RPMI8226 (cell line): ENCODE data around the gene CNKSR3.
"Not testable (repeated sequence)": the region's sequence is repeated elsewhere in the genome, so short reads cannot be mapped to it uniquely, and the experiment has no call there.

Experiments used
- DNase-seq: peaks from one replicate; pipeline ENCODE4 v3.0.0-alpha.2; 2015

The CNKSR3 gene

DNA sequence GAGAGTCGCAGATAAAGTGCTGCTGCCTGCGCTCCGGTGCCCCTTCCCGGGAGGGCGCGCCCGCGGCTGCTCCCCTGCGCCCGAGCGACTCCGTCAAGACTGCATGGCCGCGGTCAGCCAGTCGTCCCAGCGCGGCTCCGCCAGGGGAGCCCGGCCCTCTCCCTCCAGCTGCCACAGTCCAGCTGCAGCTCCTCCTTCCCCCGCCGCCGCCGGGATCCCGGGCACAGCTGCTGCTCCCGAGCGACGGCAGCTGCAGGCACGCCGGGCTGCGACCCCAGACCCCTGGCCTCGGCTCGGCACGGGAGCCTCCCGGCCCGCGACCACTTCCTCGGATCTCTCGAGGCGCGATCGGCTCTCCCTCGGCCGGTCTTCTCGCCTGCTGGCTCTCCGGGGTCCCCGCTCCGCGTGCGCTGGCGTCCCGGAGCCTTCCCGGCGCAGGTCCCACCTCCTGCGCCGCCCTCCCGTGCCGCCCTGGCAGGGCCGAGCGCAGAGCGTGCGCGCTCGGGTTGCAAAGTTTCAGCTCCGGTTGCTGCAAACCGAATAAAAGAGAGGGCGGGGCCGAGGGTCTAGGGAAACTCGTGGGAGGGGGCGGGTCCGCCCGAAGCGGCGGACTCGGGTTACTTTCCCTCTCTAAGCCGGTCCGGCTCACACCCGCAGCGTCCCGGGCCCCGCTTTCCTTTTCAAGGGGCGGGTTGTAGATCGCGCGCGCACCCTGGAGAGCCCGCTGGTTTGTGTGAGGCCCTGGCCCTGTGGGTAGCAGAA lies at the start of gene CNKSR3:
Gene CNKSR3 (minus strand): TSS at position 542 of the 762 bp plus-strand sequence. CDS start 571 bp downstream, outside the sequence.
- DNase-seq: peak; percentile 59

- DNase-seq: no peak
These were observed 48.5 kb upstream of the CNKSR3 start for GRCh38 chr6:154558984-154559383.

- no peak for DNase-seq
These were observed 48.0 kb upstream of the CNKSR3 start for GRCh38 chr6:154558513-154558912.

GRCh38 chr6:154555073-154555677 lies 44.7 kb upstream of the CNKSR3 start:
- no peak for DNase-seq

GRCh38 chr6:154554491-154554890 lies 44.0 kb upstream of the CNKSR3 start:
- DNase-seq: no peak

- DNase-seq: no peak
These were observed 40.3 kb upstream of the CNKSR3 start for GRCh38 chr6:154550779-154551178.

DNA sequence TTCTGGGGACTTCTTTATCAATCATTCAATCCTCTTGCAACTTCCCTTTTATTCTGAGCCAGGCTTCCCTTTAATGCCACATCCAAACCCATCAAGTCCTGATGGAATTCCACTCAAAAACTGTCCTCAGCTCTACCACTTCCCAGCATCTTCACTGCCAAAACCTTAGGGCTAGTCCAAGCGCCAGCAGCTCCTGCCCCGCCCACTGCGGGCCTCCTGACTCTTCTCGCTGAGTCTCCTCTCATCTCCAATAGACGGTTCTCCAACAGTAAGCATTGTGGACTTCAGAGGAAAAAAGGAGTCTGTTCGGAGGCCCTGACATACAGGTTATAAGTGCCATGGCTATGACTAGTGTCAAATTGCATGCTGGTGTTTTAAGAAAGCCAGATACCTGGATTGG lies 38.7 kb upstream of the CNKSR3 start:
- DNase-seq: no peak

- peak; percentile 33 for DNase-seq
These were observed 37.8 kb upstream of the CNKSR3 start for GRCh38 chr6:154548130-154548830.

GRCh38 chr6:154543628-154544027 lies 33.1 kb upstream of the CNKSR3 start:
- DNase-seq: no peak

DNA sequence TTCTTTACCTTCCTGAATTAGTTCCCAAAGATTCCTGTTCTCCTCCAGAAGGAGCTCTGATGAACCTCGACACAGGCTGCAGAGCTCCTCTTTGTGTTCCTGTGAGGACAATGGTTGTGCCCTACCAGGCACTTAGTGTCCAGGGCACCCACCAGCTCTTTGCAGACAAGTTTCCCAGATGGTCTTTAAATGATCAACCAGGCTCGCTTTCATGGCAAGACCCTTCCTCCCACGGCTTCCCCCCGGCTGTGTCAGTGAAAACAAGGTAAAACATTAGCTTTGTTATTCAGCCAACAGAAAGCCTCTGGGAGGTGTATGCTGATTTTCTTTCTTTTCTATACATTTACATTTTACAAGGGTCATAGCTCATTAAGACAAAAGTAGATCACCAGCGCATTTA lies 32.3 kb upstream of the CNKSR3 start:
- no peak for DNase-seq

DNA sequence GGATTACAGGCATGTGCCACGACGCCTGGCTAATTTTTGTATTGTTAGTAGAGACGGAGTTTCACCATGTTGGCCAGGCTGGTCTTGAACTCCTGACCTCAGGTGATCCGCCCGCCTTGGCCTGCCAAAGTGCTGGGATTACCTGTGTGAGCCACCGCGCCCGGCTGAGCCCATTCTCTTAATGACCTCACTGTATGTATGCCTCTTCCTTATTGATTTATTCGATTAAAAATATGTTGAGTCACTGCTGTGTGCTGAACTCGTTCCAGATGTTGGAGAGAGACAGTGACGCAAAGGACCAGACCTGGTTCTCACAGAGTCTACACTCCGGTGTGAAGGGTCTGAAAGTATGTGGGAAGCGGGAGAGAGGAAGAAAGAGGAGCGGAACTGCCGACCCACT lies 31.4 kb upstream of the CNKSR3 start:
- DNase-seq: not testable (repeated sequence)

- DNase-seq: no peak
These were observed 29.2 kb upstream of the CNKSR3 start for GRCh38 chr6:154539593-154540269.

GRCh38 chr6:154538640-154539191 lies 28.2 kb upstream of the CNKSR3 start:
- DNase-seq: no peak

GRCh38 chr6:154537511-154538325 lies 27.2 kb upstream of the CNKSR3 start:
- no peak for DNase-seq

DNA sequence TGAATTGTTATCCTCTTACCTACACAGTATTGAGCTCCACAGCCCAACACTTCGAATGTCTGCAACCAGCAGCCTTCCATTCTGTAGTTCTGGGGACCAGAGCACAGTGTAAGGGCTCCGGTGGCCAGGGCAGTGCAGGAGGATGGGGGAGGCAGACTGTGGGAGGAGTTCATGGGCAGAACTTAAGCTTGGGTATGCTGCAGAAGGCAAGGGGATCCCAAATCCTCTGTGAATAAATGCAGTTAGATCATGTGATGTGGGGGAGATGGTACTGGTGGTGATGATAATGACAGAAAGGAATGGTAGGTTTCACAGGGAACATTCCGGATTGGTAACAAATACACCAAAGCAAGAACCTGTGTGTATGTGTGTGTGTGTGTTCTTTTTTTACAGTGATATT lies 26.5 kb upstream of the CNKSR3 start:
- no peak for DNase-seq

DNA sequence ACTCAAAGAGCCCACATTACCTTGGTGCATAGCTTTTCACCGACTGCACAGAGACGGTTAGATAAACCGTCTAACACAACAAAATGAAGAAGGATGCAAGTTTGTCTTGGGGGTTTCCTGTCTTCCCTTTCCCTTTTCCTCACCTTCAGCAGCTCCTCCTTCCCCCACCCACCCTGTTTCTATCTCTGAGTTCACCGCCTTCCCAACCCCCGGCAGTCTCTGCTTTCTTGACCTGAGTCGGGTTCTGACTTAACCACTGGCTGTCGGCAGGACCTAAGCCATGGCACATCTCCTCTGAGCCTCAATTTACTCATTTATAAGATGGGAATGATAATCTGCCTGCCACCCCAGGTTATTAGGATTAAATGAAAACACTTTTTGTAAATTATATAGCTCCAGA lies 25.8 kb upstream of the CNKSR3 start:
- DNase-seq: no peak

DNA sequence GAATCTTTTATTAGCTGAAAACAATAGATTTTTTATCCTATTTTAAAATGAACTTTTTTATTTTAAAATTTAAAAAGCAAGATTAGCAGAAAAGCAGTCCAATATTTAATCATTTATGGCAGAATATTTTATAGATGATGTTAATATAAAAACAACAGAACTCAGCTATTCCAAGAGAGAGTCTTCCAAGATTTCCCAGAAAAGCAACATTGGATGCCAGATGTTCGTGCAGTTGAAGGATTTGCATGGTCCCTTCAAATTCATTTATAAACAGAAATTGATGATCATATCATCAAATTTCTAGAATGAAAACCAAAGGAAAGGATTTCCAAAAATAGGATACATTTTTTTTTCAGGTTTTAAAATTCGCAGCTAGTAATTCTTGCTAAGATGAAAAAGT lies 25.4 kb upstream of the CNKSR3 start:
- DNase-seq: no peak

- DNase-seq: no peak
These were observed 24.7 kb upstream of the CNKSR3 start for GRCh38 chr6:154535147-154535546.

DNA sequence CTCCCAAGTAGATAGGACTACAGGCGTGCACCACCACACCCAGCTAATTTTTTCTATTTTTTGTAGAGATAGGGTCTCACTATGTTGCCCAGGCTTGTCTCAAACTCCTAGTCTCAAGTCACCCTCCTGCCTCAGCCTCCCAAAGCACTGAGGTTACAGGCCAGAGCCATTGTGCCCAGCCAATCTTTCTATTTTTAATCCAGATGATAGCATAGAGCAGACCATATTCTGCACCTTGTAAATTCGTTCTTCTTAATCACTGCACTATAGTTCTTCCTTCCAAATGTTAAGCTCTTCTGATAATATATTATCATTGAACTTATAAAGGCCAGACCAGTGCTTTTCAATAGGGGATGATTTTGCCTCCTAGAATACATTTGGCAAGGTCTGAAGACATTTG lies 24.0 kb upstream of the CNKSR3 start:
- no peak for DNase-seq

DNA sequence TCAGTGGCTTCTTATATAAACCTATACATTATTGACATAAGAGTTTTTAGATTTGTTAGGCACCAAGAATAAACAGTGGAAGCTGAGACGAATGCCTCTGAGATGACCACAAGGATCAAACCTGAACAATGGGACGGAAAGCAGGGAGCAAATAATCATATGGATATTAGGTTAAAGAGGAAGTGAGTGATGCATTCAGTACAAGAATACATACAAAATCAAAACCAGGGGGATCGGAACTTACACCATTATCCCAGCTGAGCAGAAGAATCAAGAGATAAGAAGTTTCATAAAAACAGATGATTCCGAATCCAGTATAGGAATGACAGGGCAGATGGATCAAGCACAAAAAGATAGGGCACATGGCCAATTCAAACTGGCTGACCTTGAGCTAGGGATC lies 21.9 kb upstream of the CNKSR3 start:
- no peak for DNase-seq

DNA sequence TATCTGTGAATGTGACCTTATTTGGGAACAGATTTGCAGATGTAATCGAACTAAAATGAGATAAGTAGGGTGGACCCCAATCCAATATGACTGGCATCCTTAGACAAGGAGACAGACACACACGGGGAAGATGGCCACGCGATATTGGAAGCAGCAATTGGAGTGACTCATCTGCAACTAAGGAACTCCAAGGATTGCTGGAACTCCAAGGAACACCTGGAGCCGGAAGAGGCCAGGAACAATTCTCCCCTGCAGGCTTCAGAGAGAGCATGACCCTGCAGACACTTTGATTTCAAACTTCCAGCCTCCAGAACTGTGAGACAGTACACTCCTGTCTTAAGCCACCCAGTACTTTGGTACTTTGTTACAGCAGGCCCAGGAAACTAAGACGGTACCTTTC lies 19.5 kb upstream of the CNKSR3 start:
- DNase-seq: no peak

GRCh38 chr6:154528310-154528915 lies 17.9 kb upstream of the CNKSR3 start:
- no peak for DNase-seq
